K562 treated with DMSO at 1 percent for 48 hours (cell line): ENCODE measurements around the gene CLCN3. TPM values are rescaled to one million over a fixed set of nuclear protein-coding genes. Genes with fewer than 3 reads are reported as not detected.

Experiments
- total RNA-seq: library from RNA; unstranded; fragments of 300-600 nt; gene quantifications from 2 replicates; pipeline ENCODE4 v1.2.3, GENCODE V29; 2022; ENCODE audit warnings: low replicate concordance; ENCODE audit errors: extremely low read depth

Gene CLCN3
- not detected in 2 replicates for total RNA-seq

DNA sequence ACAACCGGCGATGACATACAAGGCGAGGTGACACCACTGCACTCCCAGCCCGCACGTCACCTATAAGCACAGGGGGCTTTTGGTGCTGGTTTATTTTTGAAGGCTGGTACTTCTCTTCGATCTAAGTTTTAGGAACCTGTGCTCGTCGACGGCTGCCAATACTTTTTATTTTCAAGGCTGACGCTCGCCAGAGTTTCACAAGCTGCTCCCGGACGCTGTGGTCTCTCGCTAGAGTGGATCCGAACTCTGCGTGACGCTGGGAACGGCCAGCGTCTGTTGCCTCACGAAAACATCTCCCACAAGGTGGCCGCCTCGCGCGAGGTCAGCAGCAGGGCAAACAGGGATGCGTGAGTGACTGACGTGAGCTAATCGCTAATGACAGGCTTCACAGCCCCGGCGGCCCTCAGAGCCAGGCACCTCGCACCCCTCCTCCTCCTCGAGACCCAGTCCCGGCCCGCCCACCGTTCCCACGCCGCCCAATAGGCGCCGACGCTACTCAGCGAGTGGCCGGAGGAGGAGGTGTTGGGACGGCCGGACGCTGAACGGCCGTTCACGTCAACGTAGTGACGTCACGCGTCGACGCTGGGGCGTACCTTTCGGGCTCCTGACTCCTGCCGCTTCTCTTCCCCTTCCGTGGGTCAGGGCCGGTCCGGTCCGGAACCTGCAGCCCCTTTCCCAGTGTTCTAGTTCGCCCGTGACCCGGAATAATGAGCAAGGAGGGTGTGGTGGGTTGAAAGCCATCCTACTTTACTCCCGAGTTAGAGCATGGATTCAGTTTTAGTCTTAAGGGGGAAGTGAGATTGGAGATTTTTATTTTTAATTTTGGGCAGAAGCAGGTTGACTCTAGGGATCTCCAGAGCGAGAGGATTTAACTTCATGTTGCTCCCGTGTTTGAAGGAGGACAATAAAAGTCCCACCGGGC is at the start of gene CLCN3:
Gene CLCN3, plus strand, starts transcription at position 621 of the 922 bp plus-strand sequence. CDS start 15,351 bp downstream, outside the sequence.

DNA sequence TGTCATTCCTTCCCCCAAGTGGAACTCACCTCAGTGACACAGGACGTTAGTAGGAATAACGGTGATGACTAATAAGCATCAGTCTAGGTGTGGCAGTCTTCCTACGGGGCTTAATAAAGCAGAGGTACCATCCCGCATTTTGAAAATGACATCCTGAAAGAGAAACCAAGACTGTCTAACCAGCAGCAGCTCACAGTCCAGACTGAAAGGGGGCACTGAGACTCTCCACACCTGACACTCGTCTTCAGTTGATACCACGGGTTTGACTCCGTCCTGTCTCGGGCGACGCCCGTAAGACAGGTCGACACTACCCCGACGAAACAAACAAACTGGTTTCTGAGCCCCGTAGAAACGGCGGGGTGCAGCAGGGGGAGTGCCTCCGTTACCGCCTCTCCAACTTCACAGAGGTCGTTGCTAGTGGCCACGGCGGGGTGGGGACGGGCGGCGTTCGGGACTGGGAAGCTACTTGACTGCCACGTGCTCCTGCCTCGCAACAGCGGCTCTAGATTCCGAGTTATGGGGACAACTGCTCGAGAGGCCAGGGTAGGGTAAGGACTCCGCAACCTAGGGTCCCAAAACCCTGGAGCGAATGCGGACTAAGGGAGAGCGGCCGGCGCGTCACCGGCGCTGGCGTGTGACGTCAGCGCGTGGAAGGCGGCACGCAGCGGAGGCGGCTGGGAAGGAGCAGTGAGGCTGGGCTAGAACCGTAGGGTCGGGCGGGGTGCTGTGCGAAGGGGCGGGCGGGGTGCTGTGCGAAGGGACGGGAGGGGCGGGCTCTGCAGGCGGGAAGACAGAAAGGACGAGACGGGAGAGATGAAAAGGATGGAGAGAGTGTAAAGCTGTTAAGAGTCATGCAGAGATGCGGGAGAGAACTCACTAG is 8.1 kb upstream of the CLCN3 start, which contains the start of gene NEK1:
Gene NEK1, minus strand, starts transcription at position 593 of the 880 bp plus-strand sequence. CDS start 9,953 bp downstream, outside the sequence.

DNA sequence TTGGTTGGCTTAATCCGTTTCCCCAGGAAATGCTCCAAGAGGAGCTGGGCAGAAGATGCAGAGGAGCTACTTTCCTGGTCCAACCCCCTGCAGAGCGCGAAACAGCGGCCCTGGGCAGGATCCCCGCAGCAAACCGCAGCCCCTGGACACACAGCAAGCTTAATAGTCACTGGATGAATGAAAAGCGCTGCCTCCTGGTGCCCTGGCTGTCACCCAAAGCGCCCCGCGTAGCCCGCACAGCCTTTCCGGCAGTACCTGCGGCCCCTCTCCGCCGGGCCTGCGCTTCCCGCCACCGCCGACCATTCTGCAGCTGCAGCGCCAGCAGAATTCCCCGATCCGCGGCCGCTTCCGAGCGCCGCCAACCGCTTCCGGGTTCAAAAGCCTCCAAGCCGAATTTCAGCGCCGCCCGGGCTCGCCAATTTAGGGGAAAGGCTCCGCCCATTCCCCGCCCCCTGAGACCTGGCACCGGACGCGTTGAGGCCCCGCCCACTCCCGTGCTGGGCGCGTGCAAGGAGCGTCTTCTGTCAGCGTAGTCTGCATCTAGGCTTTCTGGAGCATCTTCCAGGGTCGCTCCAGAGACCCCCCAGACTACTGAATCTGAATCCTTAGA is 137.3 kb downstream of the CLCN3 start, which contains the start of gene HPF1:
Gene HPF1, minus strand, starts transcription at position 370 of the 610 bp plus-strand sequence. Its CDS starts 67 bp downstream, at position 303.

Other genes with a start within 250 kb of the CLCN3 start
- not detected in 2 replicates for gene NEK1, start 8.0 kb upstream of the CLCN3 start, total RNA-seq
- gene HPF1, start 137.4 kb downstream of the CLCN3 start, total RNA-seq = not detected in 2 replicates